A549 (cell line): ENCODE measurements around the gene ZBED5. TPM values are rescaled to one million over a fixed set of nuclear protein-coding genes. Genes with fewer than 3 reads are reported as not detected.

ENCODE experiments used
- ATAC-seq, 2 experiments: fragments of 200-7000 bp in 1 of 2; fragments of >200 bp in 1 of 2; cut with Nextera tagmentation in 1 of 2; cut with Tn5 transposase in 1 of 2; 3 replicates each; pipeline versions ENCODE4 v1.8.0 to v1.9.1; 2018 to 2020; ENCODE audit warnings: mild to moderate bottlenecking in 1 of 2, moderate library complexity in 1 of 2
- CTCF ChIA-PET: fragments of 300-600 bp; sonication (Branson Sonifier 250); formaldehyde crosslinking; extraction: SDS; loops from one replicate; lab custom pipeline; 2021; ENCODE audit warnings: antibody characterized with exemption, inconsistent platforms; lab: Yijun Ruan, JAX
- POLR2A ChIA-PET: fragments of 350-600 bp; formaldehyde crosslinking; extraction: SDS; loops from one replicate; lab custom pipeline; 2021; ENCODE audit warnings: antibody characterized with exemption, inconsistent platforms; lab: Yijun Ruan, JAX
- DNase-seq, 2 experiments: peaks; one replicate each; pipeline versions ENCODE4 v3.0.0 to v3.0.0-alpha.2; 2011 to 2016; ENCODE audit warnings: low read depth in 1 of 2, low spot score in 1 of 2
- FAIRE-seq: peaks from 2 replicates; lab custom pipeline; 2011; peaks lifted over from hg19 to GRCh38; lab: Jason Lieb, UNC
- H3K27ac ChIP-seq, 2 experiments: fragments of >200 bp; sonication (Bioruptor Twin); formaldehyde crosslinking; 3 replicates each; pipeline ENCODE4 v1.5.1; 2016 to 2017
- H3K4me1 ChIP-seq: fragments of >200 bp; sonication (Bioruptor Twin); formaldehyde crosslinking; 3 replicates; pipeline ENCODE4 v1.6.1; 2016
- H3K4me2 ChIP-seq: fragments of >200 bp; sonication (Bioruptor Twin); formaldehyde crosslinking; 3 replicates; pipeline ENCODE4 v1.6.1; 2016
- H3K4me3 ChIP-seq: fragments of >200 bp; sonication (Bioruptor Twin); formaldehyde crosslinking; 3 replicates; pipeline ENCODE4 v1.5.1; 2016
- H3K9me3 ChIP-seq: fragments of >200 bp; sonication (Bioruptor Twin); formaldehyde crosslinking; 3 replicates; pipeline ENCODE4 v1.6.1; 2016
- BHLHE40 ChIP-seq: IDR thresholded peaks from 2 replicates; pipeline ENCODE4 v1.6.1; 2012; ENCODE audit warnings: low read depth, low read length, inconsistent platforms
- CEBPB ChIP-seq, 2 experiments: fragments of >200 bp in 1 of 2; sonication (Bioruptor Twin) in 1 of 2; formaldehyde crosslinking in 1 of 2; IDR thresholded peaks; 2 replicates each; pipeline ENCODE4 v1.6.1; 2012 to 2016
- ELK1 ChIP-seq: fragments of 150-350 bp; IDR thresholded peaks from 2 replicates; pipeline ENCODE4 v1.6.1; 2014; ENCODE audit warnings: low read depth, mild to moderate bottlenecking, low read length
- EP300 ChIP-seq, 2 experiments: fragments of >200 bp; sonication (Bioruptor Twin); formaldehyde crosslinking; IDR thresholded peaks; 2 replicates in 1 of 2; 3 replicates in 1 of 2; pipeline ENCODE4 v1.6.1; 2016 to 2017
- FOSB ChIP-seq: fragments of 250-450 bp; sonication (Bioruptor Pico); IDR thresholded peaks from 2 replicates; pipeline ENCODE4 v1.5.0; 2020; ENCODE audit warnings: mild to moderate bottlenecking, moderate library complexity
- FOSL2 ChIP-seq, 2 experiments: fragments of 450-650 bp in 1 of 2; fragments of >200 bp in 1 of 2; sonication (Bioruptor Twin) in 1 of 2; formaldehyde crosslinking; IDR thresholded peaks; 2 replicates each; pipeline versions ENCODE4 v1.5.0 to v1.6.1; 2016 to 2020; ENCODE audit warnings: mild to moderate bottlenecking in 1 of 2, moderate library complexity in 1 of 2
- GATA3 ChIP-seq: IDR thresholded peaks from 2 replicates; pipeline ENCODE4 v1.6.1; 2012; ENCODE audit warnings: borderline replicate concordance
- HDAC2 ChIP-seq: fragments of 200-600 bp; sonication (generic); IDR thresholded peaks from 2 replicates; pipeline ENCODE4 v1.6.1; 2016
- HOXA7 ChIP-seq: fragments of 250-450 bp; sonication (Bioruptor Pico); IDR thresholded peaks from 2 replicates; pipeline ENCODE4 v1.5.0; 2020; ENCODE audit warnings: mild to moderate bottlenecking, moderate library complexity
- HOXB13 ChIP-seq: fragments of 250-450 bp; sonication (Bioruptor Pico); IDR thresholded peaks from 2 replicates; pipeline ENCODE4 v1.5.0; 2020; ENCODE audit warnings: low read depth, mild to moderate bottlenecking, moderate library complexity
- HOXB5 ChIP-seq: fragments of 250-450 bp; sonication (Bioruptor Pico); IDR thresholded peaks from 2 replicates; pipeline ENCODE4 v1.5.0; 2020; ENCODE audit warnings: mild to moderate bottlenecking, moderate library complexity
- JUNB ChIP-seq: fragments of >200 bp; sonication (Bioruptor Twin); formaldehyde crosslinking; IDR thresholded peaks from 2 replicates; pipeline ENCODE4 v1.6.1; 2016
- KDM5A ChIP-seq: fragments of 200-600 bp; sonication (generic); IDR thresholded peaks from 2 replicates; pipeline ENCODE4 v1.6.1; 2016; ENCODE audit warnings: antibody characterized with exemption, mild to moderate bottlenecking
- POLR2A ChIP-seq: IDR thresholded peaks from 2 replicates; pipeline ENCODE4 v1.6.1; 2012; ENCODE audit warnings: mild to moderate bottlenecking, low read length
- RNF2 ChIP-seq: fragments of 200-600 bp; sonication (generic); IDR thresholded peaks from 2 replicates; pipeline ENCODE4 v1.6.1; 2016; ENCODE audit warnings: low read depth, mild to moderate bottlenecking, antibody characterized with exemption, moderate library complexity, borderline replicate concordance
- USF2 ChIP-seq: fragments of 450-650 bp; IDR thresholded peaks from 2 replicates; pipeline ENCODE4 v1.6.1; 2014; ENCODE audit warnings: antibody characterized with exemption
- ZSCAN20 ChIP-seq: fragments of 250-450 bp; sonication (Bioruptor Pico); IDR thresholded peaks from 2 replicates; pipeline ENCODE4 v1.8.0; 2022; ENCODE audit warnings: mild to moderate bottlenecking, moderate library complexity
- WGBS: methylation state at CpG from one replicate; pipeline ENCODE4 v1.1.6; 2017; ENCODE audit errors: missing lambda C conversion rate; 5-methylcytosine and 5-hydroxymethylcytosine counted together
- polyA plus RNA-seq, 4 experiments: library from polyadenylated mRNA; depleted of rRNA in 3 of 4; stranded (reverse); fragments of >200 nt; fragmentation: RNase III in 1 of 4; extraction: RNeasy Plus Mini Kit Qiagen cat#74134 plus additional on column Dnase treatment in 1 of 4; gene quantifications; 2 replicates in 3 of 4; 3 replicates in 1 of 4; pipeline ENCODE4 v1.2.3, GENCODE V29; 2011 to 2017
- TF ChIP-seq, protein P1 (sequence below): IDR thresholded peaks from 2 replicates; pipeline ENCODE4 v1.6.1; 2012; ENCODE audit warnings: low read depth, borderline replicate concordance
- TF ChIP-seq, protein P2 (sequence below): IDR thresholded peaks from 2 replicates; pipeline ENCODE4 v1.6.1; 2012

Gene ZBED5
- polyA plus RNA-seq, 2 of the 4 experiments (the other 2 are of a cell fraction) = 60.6 to 132 TPM

DNA sequence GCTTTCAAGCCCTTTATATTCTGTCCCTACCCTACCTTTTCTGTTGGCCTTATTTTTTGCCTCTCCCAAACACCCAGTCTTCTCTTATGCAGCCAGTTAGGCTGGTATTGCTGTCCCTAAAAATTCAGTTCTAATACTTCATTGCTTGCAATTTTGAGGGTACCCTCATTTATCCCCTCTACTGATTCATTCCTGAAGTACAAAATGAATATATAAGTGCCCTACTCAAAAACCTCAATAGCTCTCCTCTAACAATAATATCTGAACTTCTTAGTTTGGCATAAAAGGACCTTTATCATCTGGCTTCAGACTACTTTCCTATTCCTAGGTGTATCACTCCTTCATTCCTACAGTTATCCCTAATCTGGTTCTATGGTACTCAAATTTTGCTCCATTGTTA, 43.9 kb downstream of the ZBED5 start:
- ATAC-seq = no peak
- H3K4me3 ChIP-seq = no peak overlapping the region
- POLR2A ChIA-PET = interaction anchor here (1.4 kb wide), 1 partner anchor 44 kb away, joined by 3 read pairs; the partner anchor contains the start of gene ZBED5
- no peaks in the 10 kb centered on the region for H3K9me3 ChIP-seq
- CTCF ChIA-PET = interaction anchor here (0.7 to 2.6 kb wide), 3 partner anchors 21 to 44 kb away, joined by 3 to 10 read pairs (median 3); partner anchors contain the start of gene ZBED5
- H3K4me2 ChIP-seq = no peak overlapping the region
- FAIRE-seq = no peak
- peaks cover 20% of the 10 kb centered on the region; the same call in 2 of the 3 replicates for H3K4me1 ChIP-seq
- DNase-seq = no peak
- TF ChIP-seq GATA3 (no peak), BHLHE40 (no peak), KDM5A (no peak), POLR2A (no peak), RNF2 (no peak), FOSB (CRISPR knock-in tag) (no peak), CEBPB (IDR thresholded peaks at IDR 0.05) (no peak), HOXB13 (CRISPR knock-in tag) (no peak), JUNB (no peak), USF2 (no peak), ELK1 (no peak), EP300 (IDR thresholded peaks at IDR 0.05) (no peak), HOXA7 (CRISPR knock-in tag) (no peak), FOSL2 (IDR thresholded peaks at IDR 0.05) (no peak), FOSL2 (CRISPR knock-in tag; IDR thresholded peaks at IDR 0.05) (no peak)
- TF ChIP-seq, protein P1, sequence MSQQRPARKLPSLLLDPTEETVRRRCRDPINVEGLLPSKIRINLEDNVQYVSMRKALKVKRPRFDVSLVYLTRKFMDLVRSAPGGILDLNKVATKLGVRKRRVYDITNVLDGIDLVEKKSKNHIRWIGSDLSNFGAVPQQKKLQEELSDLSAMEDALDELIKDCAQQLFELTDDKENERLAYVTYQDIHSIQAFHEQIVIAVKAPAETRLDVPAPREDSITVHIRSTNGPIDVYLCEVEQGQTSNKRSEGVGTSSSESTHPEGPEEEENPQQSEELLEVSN = no peak
- no peak overlapping the region for H3K27ac ChIP-seq

- TF ChIP-seq, protein P1 = peak; percentile 71; the same call in 1 of the 2 replicates
- TF ChIP-seq, protein P2, sequence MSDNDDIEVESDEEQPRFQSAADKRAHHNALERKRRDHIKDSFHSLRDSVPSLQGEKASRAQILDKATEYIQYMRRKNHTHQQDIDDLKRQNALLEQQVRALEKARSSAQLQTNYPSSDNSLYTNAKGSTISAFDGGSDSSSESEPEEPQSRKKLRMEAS = peak; percentile 33; the same call in 1 of the 2 replicates
- TF ChIP-seq HDAC2 (peak; percentile 59; the same call in 1 of the 2 replicates), ZSCAN20 (no peak), HOXB5 (0 out of 2 replicates have a peak, but pooled peaks have one; percentile 40)
- H3K27ac ChIP-seq = peak overlapping the region; percentile 95 to 98
- no peaks in the 10 kb centered on the region for H3K9me3 ChIP-seq
- DNase-seq (peak; percentile 58 to 61), FAIRE-seq (no peak), ATAC-seq (peak; percentile 57 to 67)
- H3K4me1 ChIP-seq = peaks cover 35% of the 10 kb centered on the region
- H3K4me3 ChIP-seq = peak overlapping the region; percentile 97
- ChIA-PET CTCF (interaction anchor here (0.8 to 3.3 kb wide), 19 partner anchors 8 to 978 kb away, joined by 3 to 30 read pairs (median 5); partner anchors contain the start of gene ZBED5), POLR2A (interaction anchor here (0.6 to 4.4 kb wide), 69 partner anchors 8 to 1277 kb away, joined by 3 to 141 read pairs (median 5); partner anchors contain the start of genes AMPD3, CTR9, GALNT18 and RNF141)
- WGBS = 3% methylated on average over 22 of the region's 29 CpGs
- peak overlapping the region; percentile 86 for H3K4me2 ChIP-seq
Observed at GRCh38 chr11:10809373-10810160, 48.3 kb downstream of the ZBED5 start.
